HG02938 (cell line): ENCODE data around the gene SNX8.

Experiments used
- ATAC-seq: cut with Tn5 transposase; IDR thresholded peaks from one replicate; pipeline ENCODE4 v1.9.1; 2021; ENCODE audit warnings: mild to moderate bottlenecking, moderate library complexity; ENCODE audit not compliant: unreplicated experiment

Gene SNX8

GRCh38 chr7:2266911-2267310, 47.3 kb downstream of the SNX8 start:
- no peak for ATAC-seq

GRCh38 chr7:2264158-2264557, 50.1 kb downstream of the SNX8 start:
- ATAC-seq: no peak

GRCh38 chr7:2263176-2263575, 51.1 kb downstream of the SNX8 start:
- no peak for ATAC-seq

GRCh38 chr7:2261611-2262010, 52.6 kb downstream of the SNX8 start:
- no peak for ATAC-seq

GRCh38 chr7:2260820-2261219, 53.4 kb downstream of the SNX8 start:
- no peak for ATAC-seq

- ATAC-seq: no peak
Measured at GRCh38 chr7:2259480-2259879, 54.8 kb downstream of the SNX8 start.

GRCh38 chr7:2258661-2259365, 55.4 kb downstream of the SNX8 start:
- no peak for ATAC-seq

GRCh38 chr7:2257651-2258050, 56.6 kb downstream of the SNX8 start:
- ATAC-seq: no peak

- ATAC-seq: no peak
Measured at GRCh38 chr7:2257046-2257551, 57.1 kb downstream of the SNX8 start.

GRCh38 chr7:2256306-2257045, 57.8 kb downstream of the SNX8 start:
- no peak for ATAC-seq

GRCh38 chr7:2255145-2256139, 58.8 kb downstream of the SNX8 start:
- ATAC-seq: no peak

- ATAC-seq: no peak
Measured at GRCh38 chr7:2254429-2255144, 59.7 kb downstream of the SNX8 start.

- ATAC-seq: no peak
Measured at GRCh38 chr7:2253525-2254244, 60.6 kb downstream of the SNX8 start.

GRCh38 chr7:2253021-2253420, 61.2 kb downstream of the SNX8 start:
- ATAC-seq: no peak

- no peak for ATAC-seq
Measured at GRCh38 chr7:2251841-2252771, 62.1 kb downstream of the SNX8 start.

- no peak for ATAC-seq
Measured at GRCh38 chr7:2251381-2251780, 62.9 kb downstream of the SNX8 start.

GRCh38 chr7:2249744-2250323, 64.4 kb downstream of the SNX8 start:
- ATAC-seq: no peak

GRCh38 chr7:2248984-2249694, 65.1 kb downstream of the SNX8 start:
- ATAC-seq: no peak
